Stimulated activated effector memory CD8-positive, alpha-beta T cell treated with anti-CD3 and anti-CD28 coated beads, Interleukin-12 subunit alpha, Interleukin-12 subunit beta, amount 100 ng/mL, for 72 hours (primary cell): ENCODE data around the gene LBP.
"Not testable (repeated sequence)": the region's sequence is repeated elsewhere in the genome, so short reads cannot be mapped to it uniquely, and the experiment has no call there.

Experiments used
- ATAC-seq: fragments of 150-1000 bp; cut with Tn5 transposase; 2 replicates; pipeline ENCODE4 v1.10.0; 2021
- DNase-seq, 2 donors: peaks; one replicate each; pipeline ENCODE4 v3.0.0; 2021 to 2022; ENCODE audit warnings: low spot score in 2 of 2
- H3K27ac Mint-ChIP-seq: one replicate; pipeline ENCODE4 v1.8.0; 2022; ENCODE audit warnings: mild to moderate bottlenecking, mixed read lengths
- H3K36me3 Mint-ChIP-seq: one replicate; pipeline ENCODE4 v1.8.0; 2022; ENCODE audit warnings: mild to moderate bottlenecking, mixed read lengths
- H3K4me1 Mint-ChIP-seq: one replicate; pipeline ENCODE4 v1.8.0; 2022; ENCODE audit warnings: mixed read lengths
- H3K4me3 Mint-ChIP-seq: one replicate; pipeline ENCODE4 v1.8.0; 2022; ENCODE audit warnings: mild to moderate bottlenecking, mixed read lengths
- H3K9me3 Mint-ChIP-seq: one replicate; pipeline ENCODE4 v1.8.0; 2022; ENCODE audit warnings: mixed read lengths

The LBP gene

DNA sequence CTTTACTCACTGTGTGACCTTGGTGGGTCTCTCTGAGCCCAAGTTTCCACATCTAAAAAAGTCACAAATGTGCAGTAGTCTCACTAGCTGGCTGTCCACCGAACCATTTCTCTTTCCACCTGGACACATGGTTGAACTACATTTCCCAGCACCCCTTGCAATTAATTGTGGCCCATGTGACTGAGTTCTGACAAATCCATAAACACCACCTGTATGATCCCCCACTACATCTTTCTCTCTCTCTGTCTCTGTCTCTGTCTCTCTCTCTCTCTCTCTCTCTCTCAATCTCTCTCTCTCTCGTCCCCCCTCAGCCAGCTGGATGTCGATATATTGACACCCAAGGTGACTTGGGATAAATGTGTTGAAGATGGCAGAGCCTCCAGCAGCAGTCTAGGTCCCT, 46.1 kb downstream of the LBP start:
- H3K4me1 Mint-ChIP-seq = no peaks in the 10 kb centered on the region
- H3K27ac Mint-ChIP-seq = no peak overlapping the region
- no peak overlapping the region for H3K4me3 Mint-ChIP-seq
- H3K9me3 Mint-ChIP-seq = no peaks in the 10 kb centered on the region
- no peak for DNase-seq
- no peaks in the 10 kb centered on the region for H3K36me3 Mint-ChIP-seq
- no peak for ATAC-seq

DNA sequence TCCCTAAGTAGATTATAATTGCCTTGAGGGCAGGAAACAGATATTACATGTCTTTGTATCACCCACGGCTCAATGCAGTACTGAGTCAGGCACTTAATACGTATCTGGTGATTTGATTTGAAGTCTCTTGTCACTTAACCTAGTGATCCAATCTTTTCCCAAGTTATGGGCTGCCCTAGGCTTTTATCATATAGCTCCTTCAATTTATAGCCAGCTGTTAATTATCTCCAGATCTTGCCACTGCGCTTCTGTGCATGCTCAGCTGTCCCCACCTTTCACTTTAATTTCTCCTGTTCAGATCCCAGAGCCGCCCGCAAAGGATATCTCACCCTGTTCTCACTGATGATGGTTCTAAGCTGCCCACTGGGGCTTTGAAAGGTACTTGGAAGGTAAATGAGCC, 47.0 kb downstream of the LBP start:
- Mint-ChIP-seq H3K36me3 (no peaks in the 10 kb centered on the region), H3K4me3 (no peak overlapping the region), H3K4me1 (no peaks in the 10 kb centered on the region), H3K9me3 (no peaks in the 10 kb centered on the region), H3K27ac (no peak overlapping the region)
- ATAC-seq (no peak), DNase-seq (no peak)

DNA sequence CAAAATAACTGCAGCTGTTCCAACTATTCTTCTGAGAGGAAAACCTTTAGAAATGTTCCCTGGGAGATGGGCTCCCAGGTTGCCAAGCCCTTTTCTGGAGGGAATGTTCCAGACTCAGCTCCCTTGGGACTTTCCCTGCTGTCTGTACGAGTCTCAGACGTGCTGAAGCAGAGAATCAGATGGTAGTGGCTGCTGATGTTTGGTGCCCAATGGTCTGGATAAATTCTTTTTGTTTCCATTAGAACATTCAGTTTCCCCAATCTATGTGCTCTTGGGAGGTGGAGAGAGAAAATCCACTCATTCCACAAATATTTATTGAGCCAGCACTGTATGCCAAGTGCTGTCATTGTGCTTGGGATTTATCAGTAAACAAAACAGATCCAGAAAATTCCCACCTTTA, 48.9 kb downstream of the LBP start:
- no peak for DNase-seq
- Mint-ChIP-seq H3K9me3 (no peaks in the 10 kb centered on the region), H3K36me3 (no peaks in the 10 kb centered on the region), H3K4me1 (no peaks in the 10 kb centered on the region), H3K27ac (no peak overlapping the region), H3K4me3 (no peak overlapping the region)
- ATAC-seq = no peak

DNA sequence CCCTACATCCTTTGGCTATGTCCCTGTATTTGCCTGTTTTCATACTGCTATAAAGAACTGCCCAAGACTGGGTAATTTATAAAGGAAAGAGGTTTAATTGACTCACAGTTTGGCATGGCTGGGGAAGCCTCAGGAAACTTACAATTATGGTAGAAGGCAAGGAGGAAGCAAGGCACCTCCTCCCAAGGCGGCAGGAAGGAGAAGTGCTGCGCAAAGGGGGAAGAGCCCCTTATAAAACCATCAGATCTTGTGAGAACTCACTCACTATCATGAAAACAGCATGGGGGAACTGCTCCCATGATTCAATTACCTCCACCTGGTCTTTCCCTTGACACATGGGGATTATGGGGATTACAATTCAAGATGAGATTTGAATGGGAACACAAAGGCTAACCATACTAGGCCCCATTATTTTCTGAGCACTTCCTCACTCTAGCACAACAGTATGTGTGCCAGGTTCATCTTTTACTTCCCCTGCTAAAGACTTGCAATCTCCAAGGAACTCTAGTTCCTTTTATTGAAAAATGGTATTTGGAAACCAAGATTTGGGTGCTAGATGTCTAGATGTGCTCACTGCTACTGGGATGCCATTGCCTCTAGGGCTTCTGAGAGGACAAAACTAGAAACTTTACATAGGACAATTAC, 49.6 kb downstream of the LBP start:
- not testable (repeated sequence) for H3K9me3 Mint-ChIP-seq, H3K4me3 Mint-ChIP-seq, H3K36me3 Mint-ChIP-seq, ATAC-seq, DNase-seq, H3K4me1 Mint-ChIP-seq, H3K27ac Mint-ChIP-seq

DNA sequence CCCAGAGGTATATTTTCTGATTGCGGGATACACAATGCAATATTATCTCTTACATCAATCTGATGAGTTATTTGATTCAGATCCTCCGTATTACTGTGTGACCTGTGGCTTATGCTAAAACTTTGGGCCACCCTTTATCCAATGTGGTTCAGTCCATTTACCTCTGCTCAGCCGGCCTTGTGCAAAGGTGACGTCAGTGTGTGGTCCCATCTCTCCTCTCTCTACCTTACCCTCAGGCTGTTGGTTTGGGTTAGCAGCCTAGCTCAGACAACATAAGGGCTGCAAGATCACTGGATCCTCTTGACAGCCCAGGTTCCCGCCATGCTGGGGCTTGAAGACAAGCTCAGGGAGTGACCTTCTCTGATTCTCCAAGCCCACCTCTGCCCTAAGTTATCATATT, 55.8 kb downstream of the LBP start:
- H3K36me3 Mint-ChIP-seq = peaks cover 12% of the 10 kb centered on the region
- no peak for ATAC-seq
- no peaks in the 10 kb centered on the region for H3K4me1 Mint-ChIP-seq
- no peak for DNase-seq
- no peak overlapping the region for H3K4me3 Mint-ChIP-seq
- no peak overlapping the region for H3K27ac Mint-ChIP-seq
- no peaks in the 10 kb centered on the region for H3K9me3 Mint-ChIP-seq

DNA sequence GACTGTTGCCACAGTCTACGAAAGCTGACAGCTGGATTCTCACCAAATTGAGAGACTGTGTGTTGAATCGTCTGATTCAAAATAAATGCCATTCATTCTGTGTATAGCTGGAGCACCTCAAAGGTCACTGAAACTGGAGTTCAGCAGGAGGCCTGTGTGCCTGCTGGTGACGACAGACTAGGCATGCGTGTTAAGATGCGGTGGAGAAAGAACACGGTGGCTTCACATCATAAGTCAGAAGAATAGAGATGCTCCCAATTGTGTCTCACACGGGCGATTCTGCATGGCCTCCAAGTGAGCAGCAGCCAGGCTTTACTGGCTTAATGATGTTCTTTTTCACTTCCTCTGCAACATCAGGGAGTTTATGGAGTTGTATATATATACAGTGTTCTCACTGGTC, 56.5 kb downstream of the LBP start:
- ATAC-seq = no peak
- Mint-ChIP-seq H3K4me3 (no peak overlapping the region), H3K27ac (no peak overlapping the region), H3K4me1 (no peaks in the 10 kb centered on the region), H3K9me3 (no peaks in the 10 kb centered on the region), H3K36me3 (peaks cover 12% of the 10 kb centered on the region)
- DNase-seq = no peak

DNA sequence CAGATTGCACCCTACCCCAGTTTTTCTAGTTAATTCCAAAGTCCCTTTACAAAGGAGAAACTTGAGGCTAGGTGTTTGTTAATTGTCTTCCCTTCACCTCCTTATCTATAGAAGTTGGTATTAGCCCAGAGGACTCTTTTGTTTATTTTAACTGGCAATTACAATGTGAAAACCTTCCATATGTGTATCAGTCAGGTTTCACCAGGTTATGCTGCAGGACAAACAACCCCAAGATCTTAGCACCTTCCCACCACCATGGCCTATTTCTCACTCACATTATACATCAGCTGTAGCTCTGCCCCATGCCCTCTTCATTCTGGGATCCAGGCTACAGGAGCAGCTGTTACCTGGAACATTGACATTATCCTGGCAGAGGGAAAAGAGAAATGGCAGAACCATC, 57.7 kb downstream of the LBP start:
- no peak for DNase-seq
- no peaks in the 10 kb centered on the region for H3K9me3 Mint-ChIP-seq
- no peak overlapping the region for H3K27ac Mint-ChIP-seq
- H3K36me3 Mint-ChIP-seq = peaks cover 19% of the 10 kb centered on the region
- H3K4me3 Mint-ChIP-seq = no peak overlapping the region
- no peaks in the 10 kb centered on the region for H3K4me1 Mint-ChIP-seq
- no peak for ATAC-seq

DNA sequence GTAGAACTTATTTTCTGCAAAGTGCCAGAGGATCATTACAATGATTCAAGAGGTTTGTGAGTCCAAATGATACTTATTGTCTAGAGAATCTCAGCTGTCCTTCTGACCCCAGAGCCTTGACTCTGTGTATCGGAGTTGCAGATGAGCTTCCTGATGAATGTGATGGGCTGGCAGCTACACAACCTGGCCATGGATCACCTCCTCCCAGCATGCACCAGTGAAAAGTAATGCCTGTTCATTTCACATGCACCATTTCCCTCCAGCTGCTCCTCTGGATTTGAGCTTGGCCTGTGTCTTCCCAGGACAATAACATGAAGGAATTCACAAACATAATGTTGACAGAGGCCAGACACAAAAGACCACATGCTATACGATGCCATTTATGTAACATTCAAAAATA, 58.9 kb downstream of the LBP start:
- no peaks in the 10 kb centered on the region for H3K4me1 Mint-ChIP-seq
- peaks cover 29% of the 10 kb centered on the region for H3K36me3 Mint-ChIP-seq
- no peak overlapping the region for H3K27ac Mint-ChIP-seq
- H3K4me3 Mint-ChIP-seq = no peak overlapping the region
- DNase-seq (no peak), ATAC-seq (no peak)
- H3K9me3 Mint-ChIP-seq = no peaks in the 10 kb centered on the region

DNA sequence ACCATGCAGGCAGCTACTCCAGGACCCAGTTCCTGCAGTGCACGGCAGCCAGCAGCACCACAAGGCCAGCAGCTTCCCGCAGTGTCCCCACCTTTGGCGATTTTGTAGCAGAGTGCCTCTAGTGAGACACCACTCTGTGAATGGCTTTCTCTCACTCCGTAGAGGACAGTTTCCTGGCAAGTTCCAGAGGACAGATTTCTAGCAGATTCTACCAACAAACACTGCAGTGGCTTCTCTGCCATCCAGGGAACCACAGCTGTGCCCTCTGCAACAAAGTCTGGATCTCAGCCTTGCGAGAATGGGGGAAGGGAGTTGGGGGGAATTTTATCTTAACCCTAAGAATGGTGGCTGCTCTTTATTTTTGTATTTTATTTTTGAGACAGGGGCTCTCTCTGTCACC, 60.2 kb downstream of the LBP start:
- no peak overlapping the region for H3K27ac Mint-ChIP-seq
- H3K4me1 Mint-ChIP-seq = no peaks in the 10 kb centered on the region
- DNase-seq (no peak), ATAC-seq (no peak)
- peaks cover 42% of the 10 kb centered on the region for H3K36me3 Mint-ChIP-seq
- H3K9me3 Mint-ChIP-seq = no peaks in the 10 kb centered on the region
- no peak overlapping the region for H3K4me3 Mint-ChIP-seq

DNA sequence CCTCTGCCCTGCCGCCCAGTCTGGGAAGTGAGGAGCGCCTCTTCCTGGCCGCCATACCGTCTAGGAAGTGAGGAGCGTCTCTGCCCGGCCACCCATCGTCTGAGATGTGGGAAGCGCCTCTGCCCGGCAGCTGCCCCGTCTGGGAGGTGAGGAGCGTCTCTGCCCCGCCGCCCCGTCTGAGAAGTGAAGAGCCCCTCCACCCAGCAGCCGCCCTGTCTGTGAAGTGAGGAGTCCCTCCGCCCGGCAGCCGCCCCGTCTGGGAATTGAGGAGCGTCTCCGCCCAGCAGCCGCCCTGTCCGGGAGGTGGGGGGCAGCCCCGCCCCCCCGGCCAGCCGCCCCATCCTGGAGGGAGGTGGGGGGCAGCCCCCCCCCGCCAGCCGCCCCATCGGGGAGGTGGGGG, 61.0 kb downstream of the LBP start:
- H3K4me3 Mint-ChIP-seq = no peak overlapping the region
- ATAC-seq (no peak), DNase-seq (no peak)
- H3K36me3 Mint-ChIP-seq = peaks cover 49% of the 10 kb centered on the region
- H3K9me3 Mint-ChIP-seq = no peaks in the 10 kb centered on the region
- no peaks in the 10 kb centered on the region for H3K4me1 Mint-ChIP-seq
- H3K27ac Mint-ChIP-seq = no peak overlapping the region

DNA sequence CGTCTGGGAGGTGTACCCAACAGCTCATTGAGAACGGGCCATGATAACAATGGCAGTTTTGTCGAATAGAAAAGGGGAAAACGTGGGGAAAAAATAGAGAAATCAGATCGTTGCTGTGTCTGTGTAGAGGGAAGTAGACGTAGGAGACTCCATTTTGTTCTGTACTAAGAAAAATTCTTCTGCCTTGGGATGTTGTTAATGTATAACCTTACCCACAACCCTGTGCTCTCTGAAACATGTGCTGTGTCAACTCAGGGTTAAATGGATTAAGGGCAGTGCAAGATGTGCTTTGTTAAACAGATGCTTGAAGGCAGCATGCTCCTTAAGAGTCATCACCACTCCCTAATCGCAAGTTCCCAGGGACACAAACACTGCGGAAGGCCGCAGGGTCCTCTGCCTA, 61.5 kb downstream of the LBP start:
- H3K27ac Mint-ChIP-seq, ATAC-seq, H3K4me1 Mint-ChIP-seq, H3K9me3 Mint-ChIP-seq, DNase-seq, H3K4me3 Mint-ChIP-seq: not testable (repeated sequence)
- peaks cover 54% of the 10 kb centered on the region for H3K36me3 Mint-ChIP-seq

DNA sequence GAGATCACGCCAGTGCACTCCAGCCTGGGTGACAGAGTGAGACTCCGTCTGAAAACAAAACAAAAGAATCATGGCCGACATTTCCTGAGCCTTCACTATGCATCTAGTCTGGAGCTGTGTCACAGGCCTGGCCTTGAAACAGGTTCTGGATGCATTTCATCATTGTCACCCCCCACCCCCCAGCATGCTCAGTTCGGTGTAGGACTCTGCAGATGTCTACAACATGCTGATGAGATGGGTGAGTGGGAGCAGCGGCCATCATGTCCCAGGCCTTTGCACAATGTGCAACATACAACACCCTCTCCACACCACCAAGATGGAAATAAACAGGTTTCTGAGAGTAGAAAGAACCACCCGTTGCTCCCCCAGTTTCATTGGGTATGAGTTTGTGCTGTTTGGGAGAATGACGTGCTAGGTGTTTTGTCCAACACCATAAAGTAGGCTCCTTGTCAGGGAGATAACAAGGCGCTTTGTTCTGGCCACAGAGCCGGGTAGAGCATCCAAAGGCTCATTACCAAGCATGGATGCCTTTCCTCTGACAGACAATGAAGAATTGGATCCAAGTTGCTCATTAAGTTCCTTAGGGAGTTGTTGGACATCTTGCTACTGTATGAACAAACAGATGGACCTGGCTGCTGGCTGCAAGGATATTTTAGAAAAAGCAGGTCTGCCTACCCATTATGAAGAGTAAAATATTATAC, 66.7 kb downstream of the LBP start:
- H3K9me3 Mint-ChIP-seq = no peaks in the 10 kb centered on the region
- no peak overlapping the region for H3K4me3 Mint-ChIP-seq
- ATAC-seq = no peak
- peaks cover 93% of the 10 kb centered on the region for H3K36me3 Mint-ChIP-seq
- DNase-seq = no peak
- no peaks in the 10 kb centered on the region for H3K4me1 Mint-ChIP-seq
- no peak overlapping the region for H3K27ac Mint-ChIP-seq

DNA sequence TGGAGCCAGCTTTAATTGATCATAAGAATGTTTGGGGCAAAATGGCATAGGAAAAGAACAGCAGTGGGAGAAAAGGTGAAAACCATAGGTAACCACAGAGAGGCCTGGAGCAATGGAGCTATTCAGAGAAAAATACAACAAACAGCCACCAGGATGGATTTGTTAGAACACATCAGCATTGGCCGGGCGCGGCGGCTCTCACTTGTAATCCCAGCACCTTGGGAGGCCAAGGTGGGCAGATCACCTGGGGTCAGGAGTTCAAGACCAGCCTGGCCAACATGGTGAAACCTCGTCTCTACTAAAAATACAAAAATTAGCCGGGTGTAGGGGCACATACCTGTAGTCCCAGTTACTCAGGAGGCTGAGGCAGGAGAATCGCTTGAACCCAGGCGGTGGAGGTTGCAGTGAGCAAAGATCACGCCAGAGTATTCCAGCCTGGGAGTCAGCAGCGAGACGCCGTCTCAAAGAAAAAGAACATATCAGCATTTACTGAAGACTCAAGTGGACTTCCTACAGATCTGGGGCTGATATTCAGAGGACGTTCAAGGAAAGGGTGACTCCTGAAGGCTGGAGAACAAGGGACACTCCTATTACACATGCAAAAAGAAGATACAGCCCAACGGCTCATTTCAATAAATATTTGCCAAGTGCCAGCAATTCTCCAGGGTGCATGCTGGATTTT, 68.6 kb downstream of the LBP start:
- peaks cover 98% of the 10 kb centered on the region for H3K36me3 Mint-ChIP-seq
- H3K9me3 Mint-ChIP-seq = no peaks in the 10 kb centered on the region

DNA sequence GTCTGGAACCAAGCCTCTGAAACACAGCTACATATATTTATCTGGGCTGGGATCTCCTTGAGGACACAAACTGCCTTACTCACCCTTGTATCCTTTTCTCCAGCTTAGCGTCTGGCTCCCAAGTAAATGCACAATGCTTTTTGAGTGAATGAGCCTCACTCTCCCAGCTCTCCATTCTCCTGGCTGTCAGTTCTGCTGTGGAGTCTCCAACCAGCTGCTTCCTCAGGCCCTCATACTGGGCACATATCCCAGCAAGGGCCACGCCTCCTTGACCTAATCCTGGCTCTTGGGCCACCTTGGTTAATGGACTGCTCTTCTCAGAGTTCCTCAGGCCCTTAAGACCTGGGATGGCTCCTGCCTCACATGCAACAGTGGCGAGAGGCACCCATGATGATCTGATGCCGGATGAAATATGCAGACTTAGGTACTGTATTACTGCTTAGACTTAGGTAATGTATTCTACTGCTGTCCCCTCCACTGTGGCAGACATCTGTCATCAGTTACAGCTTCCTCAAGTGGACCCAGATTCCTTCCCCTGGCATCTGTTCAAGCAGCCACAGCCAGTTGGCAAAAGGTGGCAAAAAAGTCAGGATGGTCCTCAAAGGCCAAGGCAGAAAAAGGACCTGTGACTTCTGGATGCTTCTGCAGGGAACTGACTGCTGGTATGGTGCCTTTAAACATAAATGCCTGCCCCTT, 72.4 kb downstream of the LBP start:
- no peak for ATAC-seq
- Mint-ChIP-seq H3K4me1 (peaks cover 10% of the 10 kb centered on the region), H3K4me3 (no peak overlapping the region), H3K27ac (peak overlapping the region; percentile 20), H3K36me3 (peaks cover 99% of the 10 kb centered on the region), H3K9me3 (no peaks in the 10 kb centered on the region)
- no peak for DNase-seq

More for the DNA sequence above, 68.6 kb downstream of the LBP start:
- no peak for DNase-seq
- Mint-ChIP-seq H3K27ac (peak overlapping the region; percentile 5), H3K4me1 (no peaks in the 10 kb centered on the region), H3K4me3 (no peak overlapping the region)
- no peak for ATAC-seq

DNA sequence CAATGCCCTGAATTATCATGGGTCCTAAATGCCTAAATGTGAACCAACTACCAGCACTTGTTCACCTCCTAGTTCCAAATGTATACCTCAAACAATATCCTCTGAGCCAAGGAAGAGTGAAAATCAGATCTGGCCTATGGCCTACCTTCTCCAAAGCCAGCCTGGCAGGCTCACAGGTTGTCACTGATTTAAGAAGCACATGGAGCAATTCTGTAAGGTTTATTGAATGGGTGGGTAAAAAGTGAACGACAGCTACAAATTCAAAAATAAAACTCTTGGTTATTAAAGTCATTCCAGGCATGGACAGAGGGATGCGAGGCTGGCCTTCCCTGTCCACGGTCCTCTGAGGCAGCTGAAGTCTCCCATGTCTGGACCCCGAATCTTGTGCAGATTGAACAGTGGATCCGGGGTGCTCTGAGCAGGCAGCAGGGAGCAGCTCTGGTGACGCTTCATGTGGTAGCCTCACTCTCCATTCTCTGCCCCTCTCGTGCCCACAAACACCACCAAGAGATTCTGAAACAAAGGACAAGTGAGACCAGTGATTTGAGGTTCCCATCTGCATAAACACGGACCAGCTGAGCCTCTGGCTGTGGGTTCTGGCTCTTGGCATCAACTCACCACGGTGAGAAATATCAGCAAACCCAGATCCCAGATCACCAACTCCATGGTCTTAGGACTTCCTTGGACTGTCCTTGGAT, 74.3 kb downstream of the LBP start:
- Mint-ChIP-seq H3K4me3 (no peak overlapping the region), H3K27ac (peak overlapping the region; percentile 63), H3K36me3 (peaks cover 100% of the 10 kb centered on the region), H3K9me3 (no peaks in the 10 kb centered on the region), H3K4me1 (peaks cover 21% of the 10 kb centered on the region)
- no peak for DNase-seq
- ATAC-seq = no peak
